ENCODE results near the gene CFAP74.

CFAP74 gene

GRCh38 chr1:1917304-1917976 is 86.1 kb downstream of the CFAP74 start:
- no peak overlapping the region for H3K4me3 ChIP-seq (ENCODE audit: low read depth, low read length)
- no peaks in the 10 kb centered on the region for H3K4me1 ChIP-seq (ENCODE audit: control insufficient read depth, insufficient read depth, low read length)
- H3K27me3 ChIP-seq (ENCODE audit: control insufficient read depth, insufficient read depth, low read length) = peaks cover 2% of the 10 kb centered on the region
- no peaks in the 10 kb centered on the region for H3K36me3 ChIP-seq (ENCODE audit: control insufficient read depth, insufficient read depth, low read length)
- no peak overlapping the region for H3K9ac ChIP-seq (ENCODE audit: low read depth, low read length)
- no peaks in the 10 kb centered on the region for H3K9me3 ChIP-seq (ENCODE audit: control insufficient read depth, insufficient read depth, low read length)

DNA sequence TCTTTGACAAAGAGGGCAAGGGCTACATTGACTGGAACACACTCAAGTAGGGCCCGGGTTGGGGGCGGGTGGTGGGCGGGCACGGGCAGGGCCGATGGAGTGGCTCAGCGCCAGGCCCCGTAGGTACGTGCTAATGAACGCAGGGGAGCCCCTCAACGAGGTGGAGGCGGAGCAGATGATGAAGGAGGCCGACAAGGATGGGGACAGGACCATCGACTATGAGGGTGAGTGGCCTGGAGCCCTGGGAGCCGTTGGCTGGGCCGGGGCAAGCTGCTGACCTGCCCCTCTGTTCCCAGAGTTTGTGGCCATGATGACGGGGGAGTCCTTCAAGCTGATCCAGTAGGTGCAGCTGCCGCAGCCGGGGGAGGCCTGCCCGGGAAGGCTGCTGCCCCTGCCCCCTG is 86.7 kb downstream of the CFAP74 start:
- Histone ChIP-seq H3K9ac (ENCODE audit: low read depth, low read length) (no peak overlapping the region), H3K9me3 (ENCODE audit: control insufficient read depth, insufficient read depth, low read length) (no peaks in the 10 kb centered on the region)

DNA sequence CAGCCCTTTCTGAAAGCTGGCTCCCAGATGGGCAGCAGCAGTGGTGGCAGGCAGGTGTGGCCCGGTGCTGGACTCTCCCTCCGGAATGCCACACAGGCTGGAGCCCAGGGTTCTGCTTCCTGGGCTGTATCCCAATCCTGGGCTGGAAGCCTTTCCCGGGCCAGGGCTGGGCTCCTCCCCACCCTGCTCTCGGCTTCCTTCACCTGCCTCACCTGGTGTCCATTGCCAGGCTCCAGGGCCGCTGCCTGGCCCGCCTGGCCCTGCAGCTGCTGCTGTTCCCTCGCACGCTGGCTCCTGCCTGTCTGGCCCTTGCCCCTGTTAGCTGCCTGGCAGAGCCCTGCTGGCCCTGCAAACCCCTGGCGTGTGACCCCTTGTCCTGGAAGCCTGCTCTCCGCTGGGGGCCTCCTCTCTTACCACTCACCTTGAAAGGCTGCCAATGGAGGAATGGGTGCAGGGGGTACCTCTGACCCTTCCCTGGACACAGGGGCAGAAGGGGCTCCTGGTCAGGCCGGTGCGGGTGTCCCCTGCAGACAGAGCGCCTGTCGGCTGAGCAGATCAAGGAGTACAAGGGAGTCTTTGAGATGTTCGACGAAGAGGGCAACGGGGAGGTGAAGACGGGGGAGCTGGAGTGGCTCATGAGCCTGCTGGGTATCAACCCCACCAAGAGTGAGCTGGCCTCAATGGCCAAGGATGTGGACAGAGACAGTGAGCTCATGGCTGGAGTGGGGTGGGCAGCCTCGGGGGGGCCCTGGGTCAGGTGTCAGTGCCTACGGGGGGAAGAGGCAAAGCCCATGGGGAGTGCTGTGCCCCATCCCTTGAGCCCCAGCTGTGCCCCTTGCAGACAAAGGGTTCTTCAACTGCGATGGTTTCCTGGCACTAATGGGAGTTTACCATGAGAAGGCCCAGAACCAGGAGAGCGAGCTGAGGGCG is 87.4 kb downstream of the CFAP74 start:
- Histone ChIP-seq H3K9me3 (ENCODE audit: control insufficient read depth, insufficient read depth, low read length) (no peaks in the 10 kb centered on the region), H3K27me3 (ENCODE audit: control insufficient read depth, insufficient read depth, low read length) (peaks cover 2% of the 10 kb centered on the region), H3K9ac (ENCODE audit: low read depth, low read length) (no peak overlapping the region), H3K4me3 (ENCODE audit: low read depth, low read length) (no peak overlapping the region), H3K36me3 (ENCODE audit: control insufficient read depth, insufficient read depth, low read length) (no peaks in the 10 kb centered on the region), H3K4me1 (ENCODE audit: control insufficient read depth, insufficient read depth, low read length) (no peaks in the 10 kb centered on the region)

More for the DNA sequence above, 86.7 kb downstream of the CFAP74 start:
- no peaks in the 10 kb centered on the region for H3K4me1 ChIP-seq (ENCODE audit: control insufficient read depth, insufficient read depth, low read length)
- H3K4me3 ChIP-seq (ENCODE audit: low read depth, low read length) = no peak overlapping the region
- H3K36me3 ChIP-seq (ENCODE audit: control insufficient read depth, insufficient read depth, low read length) = no peaks in the 10 kb centered on the region
- peaks cover 2% of the 10 kb centered on the region for H3K27me3 ChIP-seq (ENCODE audit: control insufficient read depth, insufficient read depth, low read length)

DNA sequence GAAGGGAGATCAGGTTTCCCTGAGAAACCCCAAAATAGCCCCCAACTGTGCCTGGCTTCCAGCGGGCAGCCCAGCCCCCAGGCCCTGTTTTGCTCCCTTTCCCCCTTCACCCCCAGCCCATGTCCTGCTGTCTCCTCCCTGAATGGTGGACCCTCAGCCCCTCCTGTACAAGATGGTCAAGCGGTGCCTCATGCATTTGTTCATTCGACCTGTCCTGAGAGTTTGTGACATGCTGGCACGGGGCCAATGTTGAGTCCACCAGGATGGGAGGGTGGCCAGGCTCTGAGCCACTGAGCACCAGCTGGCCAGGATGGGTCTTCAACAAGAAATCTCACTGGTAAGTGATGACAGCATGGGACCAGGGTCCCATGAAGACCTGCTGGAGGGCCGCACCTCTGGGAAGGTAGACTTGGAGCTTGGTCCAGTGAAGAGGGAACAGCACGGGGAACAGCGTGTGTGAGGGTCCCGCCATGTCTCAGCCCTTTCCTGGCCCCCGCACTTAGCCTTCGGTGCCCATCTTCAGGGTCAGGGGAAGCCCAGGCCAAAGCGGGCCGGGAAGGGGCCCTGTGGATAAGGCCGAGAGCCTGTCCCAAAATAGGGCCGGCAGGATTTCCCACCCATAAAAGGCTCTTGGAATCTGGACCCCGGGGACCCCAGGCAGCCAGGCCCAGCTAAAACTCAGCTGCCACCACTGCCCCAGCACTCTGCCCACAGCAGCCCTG is 88.5 kb downstream of the CFAP74 start, which contains the start of gene CALML6:
CALML6 (plus strand) TSS at position 290 of the 722 bp plus-strand sequence; CDS start at position 311, 21 bp downstream.
- Histone ChIP-seq H3K9me3 (ENCODE audit: control insufficient read depth, insufficient read depth, low read length) (no peaks in the 10 kb centered on the region), H3K4me3 (ENCODE audit: low read depth, low read length) (no peak within 1 kb of the TSS), H3K9ac (ENCODE audit: low read depth, low read length) (no peak within 1 kb of the TSS), H3K27me3 (ENCODE audit: control insufficient read depth, insufficient read depth, low read length) (peaks cover 2% of the 10 kb centered on the region), H3K4me1 (ENCODE audit: control insufficient read depth, insufficient read depth, low read length) (peaks cover 1% of the 10 kb centered on the region), H3K36me3 (ENCODE audit: control insufficient read depth, insufficient read depth, low read length) (no peaks in the 10 kb centered on the region)

DNA sequence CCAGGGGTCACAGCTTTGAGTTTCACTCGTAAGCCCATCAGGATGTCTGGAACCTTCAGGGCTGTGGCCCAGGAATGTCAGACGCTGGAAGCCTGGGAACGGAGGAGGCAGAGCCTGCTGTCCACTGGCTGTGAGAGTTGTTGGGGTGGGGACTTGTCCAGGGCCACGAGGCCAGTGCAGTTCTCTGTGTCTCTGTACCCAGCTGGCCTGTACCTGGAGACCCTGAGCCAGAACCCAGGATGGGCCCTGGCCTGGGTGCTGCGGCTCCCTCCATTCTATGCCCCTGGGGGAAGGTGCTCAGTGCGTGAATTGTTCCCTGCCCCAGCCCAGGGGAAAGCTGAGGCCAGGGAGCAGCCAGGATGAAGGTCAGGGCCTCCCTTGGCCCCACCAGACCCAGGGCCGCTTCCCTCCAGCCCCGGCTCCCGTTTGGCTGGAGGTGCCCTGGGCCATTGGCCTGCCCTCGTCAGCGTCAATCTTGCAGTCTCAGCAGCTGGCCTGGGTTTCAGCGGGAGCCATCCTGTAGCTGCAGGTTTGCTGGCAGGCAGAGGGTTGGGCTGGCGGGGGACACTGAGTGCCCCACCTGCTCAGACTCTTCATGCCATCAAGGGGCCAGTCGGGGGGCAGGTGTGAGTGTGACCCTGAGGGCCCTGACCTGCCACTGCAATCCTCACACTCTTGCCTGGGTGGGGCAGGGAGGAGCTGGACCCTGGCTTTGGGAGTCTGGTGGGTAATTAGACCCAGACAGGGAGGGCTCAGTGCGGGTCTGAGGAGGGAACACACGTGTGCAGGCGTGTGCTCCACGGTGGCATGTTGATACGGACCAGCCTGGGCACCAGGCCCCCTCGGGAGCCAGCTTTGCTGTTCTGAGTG is 89.2 kb downstream of the CFAP74 start:
- Histone ChIP-seq H3K9me3 (ENCODE audit: control insufficient read depth, insufficient read depth, low read length) (no peaks in the 10 kb centered on the region), H3K36me3 (ENCODE audit: control insufficient read depth, insufficient read depth, low read length) (no peaks in the 10 kb centered on the region), H3K9ac (ENCODE audit: low read depth, low read length) (no peak overlapping the region), H3K4me3 (ENCODE audit: low read depth, low read length) (no peak overlapping the region), H3K27me3 (ENCODE audit: control insufficient read depth, insufficient read depth, low read length) (peaks cover 2% of the 10 kb centered on the region), H3K4me1 (ENCODE audit: control insufficient read depth, insufficient read depth, low read length) (peaks cover 4% of the 10 kb centered on the region)

DNA sequence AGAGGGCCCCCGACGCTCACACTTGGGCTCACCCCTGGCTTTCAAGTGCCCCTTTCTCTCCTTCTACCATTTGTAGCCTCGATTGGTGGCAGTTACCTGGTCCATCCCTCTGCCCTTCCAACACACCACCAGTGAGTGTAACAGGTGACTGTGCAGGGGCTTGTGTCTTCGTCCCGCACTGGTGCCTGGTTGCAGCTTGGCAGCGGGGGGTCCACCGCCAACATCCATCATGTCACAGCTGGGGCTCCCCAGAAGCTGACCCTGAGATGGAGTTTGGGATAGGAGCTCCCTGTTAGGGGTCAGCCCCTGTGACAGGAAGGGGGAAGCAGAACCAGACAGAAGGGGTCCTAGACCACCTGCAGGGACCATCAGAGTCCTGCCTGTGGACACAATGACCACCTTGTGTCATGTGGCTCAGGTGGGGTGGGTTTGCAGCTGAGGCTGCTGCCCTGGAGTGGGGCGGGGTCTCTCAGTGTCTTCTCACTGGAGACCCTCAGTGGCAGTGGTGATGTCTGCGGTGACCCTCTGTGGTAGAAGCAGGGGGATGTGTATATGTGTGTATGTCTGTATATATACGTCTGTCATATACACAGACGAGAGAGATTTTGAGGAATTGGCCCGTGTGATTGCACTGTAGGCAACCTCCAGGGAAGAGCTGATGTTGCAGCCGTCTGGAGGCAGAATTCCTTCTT is 92.1 kb downstream of the CFAP74 start:
- Histone ChIP-seq H3K9me3 (ENCODE audit: control insufficient read depth, insufficient read depth, low read length) (no peaks in the 10 kb centered on the region), H3K4me3 (ENCODE audit: low read depth, low read length) (no peak overlapping the region), H3K9ac (ENCODE audit: low read depth, low read length) (no peak overlapping the region)

GRCh38 chr1:1910651-1911331 is 92.8 kb downstream of the CFAP74 start:
- Histone ChIP-seq H3K36me3 (ENCODE audit: control insufficient read depth, insufficient read depth, low read length) (no peaks in the 10 kb centered on the region), H3K9me3 (ENCODE audit: control insufficient read depth, insufficient read depth, low read length) (no peaks in the 10 kb centered on the region), H3K27me3 (ENCODE audit: control insufficient read depth, insufficient read depth, low read length) (no peaks in the 10 kb centered on the region), H3K4me1 (ENCODE audit: control insufficient read depth, insufficient read depth, low read length) (peaks cover 4% of the 10 kb centered on the region), H3K9ac (ENCODE audit: low read depth, low read length) (no peak overlapping the region), H3K4me3 (ENCODE audit: low read depth, low read length) (no peak overlapping the region)

More for the DNA sequence above, 92.1 kb downstream of the CFAP74 start:
- H3K27me3 ChIP-seq (ENCODE audit: control insufficient read depth, insufficient read depth, low read length) = no peaks in the 10 kb centered on the region
- H3K4me1 ChIP-seq (ENCODE audit: control insufficient read depth, insufficient read depth, low read length) = peaks cover 4% of the 10 kb centered on the region
- H3K36me3 ChIP-seq (ENCODE audit: control insufficient read depth, insufficient read depth, low read length) = no peaks in the 10 kb centered on the region

DNA sequence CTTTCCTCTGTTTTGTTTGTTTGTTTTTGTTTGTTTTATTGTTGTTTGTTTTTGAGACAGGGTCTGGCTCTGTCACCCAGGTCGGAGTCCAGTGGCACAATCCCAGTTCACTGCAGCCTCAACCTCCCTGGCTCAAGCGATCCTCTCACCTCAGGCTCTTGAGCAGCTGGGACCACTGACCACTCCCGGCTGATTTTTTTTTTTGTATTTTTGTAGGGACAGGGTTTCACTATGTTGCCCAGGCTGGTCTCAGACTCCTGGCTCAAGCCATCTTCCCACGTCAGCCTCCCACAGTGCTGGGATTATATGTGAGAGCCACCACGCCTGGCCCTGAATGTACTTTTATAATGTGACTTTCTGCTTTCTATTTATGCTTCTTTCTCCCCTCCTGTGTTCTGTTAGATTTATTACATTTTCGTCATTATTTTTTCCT is 93.5 kb downstream of the CFAP74 start:
- Histone ChIP-seq H3K4me1 (ENCODE audit: control insufficient read depth, insufficient read depth, low read length) (peaks cover 4% of the 10 kb centered on the region), H3K9ac (ENCODE audit: low read depth, low read length) (peak overlapping the region; percentile 65), H3K9me3 (ENCODE audit: control insufficient read depth, insufficient read depth, low read length) (no peaks in the 10 kb centered on the region), H3K4me3 (ENCODE audit: low read depth, low read length) (peak overlapping the region; percentile 55), H3K36me3 (ENCODE audit: control insufficient read depth, insufficient read depth, low read length) (no peaks in the 10 kb centered on the region), H3K27me3 (ENCODE audit: control insufficient read depth, insufficient read depth, low read length) (no peaks in the 10 kb centered on the region)

DNA sequence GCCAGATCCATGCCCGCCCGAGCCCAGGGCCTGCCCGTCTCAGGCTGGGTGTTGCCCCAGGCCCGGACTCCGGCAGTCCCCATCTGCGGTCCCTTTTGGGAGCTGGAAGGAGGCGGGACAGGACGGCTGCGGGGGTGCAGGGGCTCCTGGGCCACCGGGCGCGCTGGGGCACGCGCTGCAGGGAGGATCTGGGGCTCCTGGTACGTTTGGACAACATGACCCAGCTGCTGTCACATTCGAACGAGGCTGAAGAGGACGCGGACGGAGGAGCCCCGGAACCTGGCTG is 95.1 kb downstream of the CFAP74 start:
- H3K4me1 ChIP-seq (ENCODE audit: control insufficient read depth, insufficient read depth, low read length) = peaks cover 4% of the 10 kb centered on the region

DNA sequence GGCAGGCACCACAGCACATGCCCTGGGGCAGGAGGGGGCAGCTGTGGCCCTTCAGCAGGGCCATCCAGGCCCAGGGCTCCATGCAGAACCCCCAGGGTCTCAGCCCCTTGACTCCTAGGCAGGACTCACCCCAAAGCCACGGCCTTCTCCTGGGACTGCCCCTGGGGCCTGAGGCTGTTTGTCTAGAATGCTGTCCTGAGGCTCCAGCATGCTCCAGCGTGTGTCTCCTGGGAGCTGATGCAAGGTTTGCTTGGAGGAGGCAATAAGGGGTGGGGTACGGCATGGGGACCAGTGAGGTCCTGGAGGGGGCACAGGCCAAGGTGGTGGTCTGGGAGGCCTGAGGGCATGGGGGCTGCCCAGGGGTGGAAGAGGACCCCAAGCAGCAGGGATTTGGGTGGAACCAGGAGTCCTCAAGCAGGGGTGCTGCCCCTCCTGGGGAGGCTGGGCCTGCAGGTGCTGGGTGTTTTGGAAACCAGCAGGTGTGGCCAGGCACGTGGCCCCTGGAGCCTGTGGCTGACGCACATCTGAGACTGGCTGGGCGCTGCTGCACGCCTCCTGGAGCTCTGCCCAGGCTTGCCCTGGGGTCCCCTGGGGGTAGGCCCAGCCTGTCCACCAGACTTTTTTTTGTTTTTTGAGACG is 96.4 kb downstream of the CFAP74 start:
- H3K27me3 ChIP-seq (ENCODE audit: control insufficient read depth, insufficient read depth, low read length) = no peaks in the 10 kb centered on the region
- H3K4me1 ChIP-seq (ENCODE audit: control insufficient read depth, insufficient read depth, low read length) = peaks cover 4% of the 10 kb centered on the region
- H3K4me3 ChIP-seq (ENCODE audit: low read depth, low read length) = no peak overlapping the region
- no peak overlapping the region for H3K9ac ChIP-seq (ENCODE audit: low read depth, low read length)
- no peaks in the 10 kb centered on the region for H3K9me3 ChIP-seq (ENCODE audit: control insufficient read depth, insufficient read depth, low read length)
- no peaks in the 10 kb centered on the region for H3K36me3 ChIP-seq (ENCODE audit: control insufficient read depth, insufficient read depth, low read length)

More for the DNA sequence above, 95.1 kb downstream of the CFAP74 start:
- no peaks in the 10 kb centered on the region for H3K27me3 ChIP-seq (ENCODE audit: control insufficient read depth, insufficient read depth, low read length)
- H3K4me3 ChIP-seq (ENCODE audit: low read depth, low read length) = peak overlapping the region; percentile 74
- no peaks in the 10 kb centered on the region for H3K9me3 ChIP-seq (ENCODE audit: control insufficient read depth, insufficient read depth, low read length)
- H3K36me3 ChIP-seq (ENCODE audit: control insufficient read depth, insufficient read depth, low read length) = no peaks in the 10 kb centered on the region
- H3K9ac ChIP-seq (ENCODE audit: low read depth, low read length) = peak overlapping the region; percentile 70

All from iPS-15b (cell line).